ENCODE results near the gene SCO1. TPM values are rescaled to one million over a fixed set of nuclear protein-coding genes. Genes with fewer than 3 reads are reported as not detected.
"Not testable (repeated sequence)": the region's sequence is repeated elsewhere in the genome, so short reads cannot be mapped to it uniquely, and the experiment has no call there.

The SCO1 gene
- 59.4 and 62.4 TPM in 2 replicates for total RNA-seq (2014; rRNA removed; shearing (Covaris generic))
- polyA plus RNA-seq (2015; cell fraction: cytosol; rRNA removed) = 36.1 and 42.5 TPM in 2 replicates
- polyA plus RNA-seq (2015; cell fraction: nucleus; rRNA removed) = 32.5 and 33.4 TPM in 2 replicates

GRCh38 chr17:10697092-10698081, at the start of gene SCO1, which contains the start of gene ADPRM:
SCO1 (minus strand) TSS chr17:10697533; CDS start chr17:10697507, 26 bp downstream.
ADPRM (plus strand) TSS chr17:10697594; CDS start chr17:10704927, 7,333 bp downstream.
- peak; percentile 95 for DNase-seq (ENCODE audit: low read depth, low spot score)
- in situ Hi-C loops (cut with HindIII; ENCODE audit: low pct_unique_long_range_greater_than_20kb, low sequenced_read_pairs) = no loop called here

DNA sequence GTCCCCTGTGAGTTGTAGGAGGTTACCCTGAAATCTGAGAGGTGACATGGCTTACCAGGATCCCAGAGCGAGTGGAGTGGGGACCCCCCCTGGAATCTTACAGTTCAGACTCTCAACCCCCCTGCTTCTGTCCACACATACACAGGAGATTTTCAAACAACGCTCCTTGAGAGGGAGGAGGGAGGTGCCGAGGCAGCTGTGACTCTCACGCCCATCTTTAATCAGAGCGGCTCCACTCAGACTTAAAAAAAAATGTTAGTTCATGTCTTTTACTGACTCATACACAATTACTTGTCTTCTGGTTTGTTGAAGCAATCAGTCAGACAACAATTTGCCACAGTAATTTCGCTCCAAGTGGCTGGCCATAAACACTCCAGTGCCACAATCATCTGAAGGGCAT, 47.9 kb upstream of the SCO1 start:
- no peak for DNase-seq (ENCODE audit: low read depth, low spot score)
- in situ Hi-C loops (cut with HindIII; ENCODE audit: low pct_unique_long_range_greater_than_20kb, low sequenced_read_pairs) = no loop called here

DNA sequence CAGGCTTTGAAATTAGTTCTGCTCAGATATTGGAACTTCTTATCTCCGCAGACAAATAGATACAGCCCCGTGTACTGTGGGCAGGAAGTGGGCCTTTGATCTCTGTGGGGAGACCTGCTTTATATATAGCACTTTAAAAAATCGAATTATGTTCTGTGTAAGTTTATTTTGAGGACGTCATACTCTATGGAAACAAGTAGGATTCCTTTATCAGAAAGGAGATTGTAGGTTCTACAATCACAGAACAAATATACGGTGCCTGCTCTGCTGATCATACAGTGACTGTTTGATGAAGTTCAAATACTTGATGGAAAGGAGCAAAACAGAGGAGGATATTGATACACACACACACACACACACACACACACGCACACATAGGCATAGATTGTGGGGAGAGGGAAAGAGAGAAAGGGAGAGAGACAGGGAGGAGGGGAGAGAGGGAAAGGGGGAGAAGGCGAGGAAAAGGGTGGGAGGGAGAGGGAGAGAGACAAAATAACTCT, 47.2 kb upstream of the SCO1 start:
- in situ Hi-C loops (cut with HindIII; ENCODE audit: low pct_unique_long_range_greater_than_20kb, low sequenced_read_pairs) = no loop called here
- DNase-seq (ENCODE audit: low read depth, low spot score) = no peak

- in situ Hi-C loops (cut with HindIII; ENCODE audit: low pct_unique_long_range_greater_than_20kb, low sequenced_read_pairs) = no loop called here
- no peak for DNase-seq (ENCODE audit: low read depth, low spot score)
These were observed 46.1 kb upstream of the SCO1 start for GRCh38 chr17:10743316-10744009.

- in situ Hi-C loops (cut with HindIII; ENCODE audit: low pct_unique_long_range_greater_than_20kb, low sequenced_read_pairs) = no loop called here
- no peak for DNase-seq (ENCODE audit: low read depth, low spot score)
These were observed 45.1 kb upstream of the SCO1 start for GRCh38 chr17:10742431-10742830.

GRCh38 chr17:10741416-10742135, 44.2 kb upstream of the SCO1 start:
- DNase-seq (ENCODE audit: low read depth, low spot score) = no peak
- in situ Hi-C loops (cut with HindIII; ENCODE audit: low pct_unique_long_range_greater_than_20kb, low sequenced_read_pairs) = no loop called here

- in situ Hi-C loops (cut with HindIII; ENCODE audit: low pct_unique_long_range_greater_than_20kb, low sequenced_read_pairs) = no loop called here
- no peak for DNase-seq (ENCODE audit: low read depth, low spot score)
These were observed 42.1 kb upstream of the SCO1 start for GRCh38 chr17:10739386-10739785.

DNA sequence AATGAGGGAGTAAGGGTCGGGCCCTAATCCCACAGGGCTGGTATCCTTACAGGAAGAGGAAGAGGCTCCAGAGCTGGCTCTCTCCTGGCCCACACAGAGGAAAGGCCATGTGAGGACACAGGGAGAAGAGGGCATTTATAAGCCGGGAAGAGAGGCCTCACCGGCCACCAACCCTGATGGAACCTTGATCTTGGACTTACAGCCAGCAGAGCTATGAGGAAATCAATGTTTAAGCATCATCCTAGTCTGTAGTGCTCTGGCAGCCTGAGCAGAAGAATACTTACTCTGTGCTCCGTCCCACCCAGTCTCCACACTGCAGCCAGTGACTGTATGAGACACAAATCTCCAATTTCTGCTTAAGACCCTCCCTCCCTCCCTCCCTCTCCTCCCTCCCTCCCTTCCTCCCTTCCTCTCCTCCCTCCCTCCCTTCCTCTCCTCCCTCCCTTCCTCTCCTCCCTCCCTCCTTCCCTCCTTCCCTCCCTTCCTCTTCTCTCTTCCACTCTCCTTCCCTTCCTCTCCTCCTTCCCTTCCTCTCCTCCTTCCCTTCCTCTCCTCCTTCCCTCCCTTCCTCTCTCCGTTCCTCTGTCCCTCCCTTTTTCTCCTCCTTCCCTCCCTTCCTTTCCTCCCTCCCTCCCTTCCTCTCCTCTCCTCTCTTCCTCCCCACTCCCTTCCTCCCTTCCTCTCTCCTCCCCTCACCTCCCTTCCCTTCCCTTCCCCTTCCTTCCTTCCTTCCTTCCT, 41.4 kb upstream of the SCO1 start:
- in situ Hi-C loops (cut with HindIII; ENCODE audit: low pct_unique_long_range_greater_than_20kb, low sequenced_read_pairs) = no loop called here

DNA sequence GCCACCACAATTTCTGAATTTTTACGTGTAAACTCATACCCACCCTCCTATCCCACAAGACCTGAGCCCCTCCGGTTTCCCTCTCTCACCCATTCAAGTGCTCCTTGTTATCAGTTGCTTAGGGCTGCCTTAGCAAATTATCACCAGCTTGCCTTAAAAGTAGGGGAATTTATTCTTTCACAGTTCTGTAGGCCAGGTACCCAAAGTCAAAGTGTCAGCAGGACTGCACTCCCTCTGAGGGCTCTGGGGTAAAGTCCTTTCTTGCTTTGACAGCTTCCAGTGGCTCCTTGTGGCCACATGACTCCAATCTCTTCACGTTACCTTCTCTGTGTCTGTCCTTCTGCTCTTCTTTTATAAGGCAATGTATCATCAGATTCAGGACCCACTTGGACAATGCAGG, 40.4 kb upstream of the SCO1 start:
- DNase-seq (ENCODE audit: low read depth, low spot score) = no peak
- in situ Hi-C loops (cut with HindIII; ENCODE audit: low pct_unique_long_range_greater_than_20kb, low sequenced_read_pairs) = no loop called here

More for the DNA sequence above, 41.4 kb upstream of the SCO1 start:
- no peak for DNase-seq (ENCODE audit: low read depth, low spot score)

GRCh38 chr17:10737168-10737622, 39.9 kb upstream of the SCO1 start:
- in situ Hi-C loops (cut with HindIII; ENCODE audit: low pct_unique_long_range_greater_than_20kb, low sequenced_read_pairs) = no loop called here
- DNase-seq (ENCODE audit: low read depth, low spot score) = peak; percentile 84

DNA sequence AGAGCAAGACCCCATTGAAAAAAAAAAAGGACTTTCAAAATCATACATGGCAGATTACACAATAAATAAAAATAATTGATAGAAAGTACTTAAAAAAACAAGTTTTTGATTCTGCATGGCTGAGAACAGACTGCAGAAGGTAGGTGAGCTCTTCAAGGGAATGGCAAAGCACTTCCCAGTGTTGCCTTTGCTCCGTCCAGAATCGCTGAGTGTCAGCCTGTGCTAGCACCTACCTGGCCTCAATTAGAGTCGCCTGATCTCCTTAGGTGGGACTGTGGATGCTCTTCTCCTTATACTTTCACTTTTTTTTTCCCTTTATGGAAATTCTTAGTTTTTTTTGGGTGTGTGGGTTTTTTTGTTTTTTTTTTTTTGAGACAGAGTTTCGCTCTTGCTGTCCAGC, 38.5 kb upstream of the SCO1 start:
- DNase-seq (ENCODE audit: low read depth, low spot score) = no peak
- in situ Hi-C loops (cut with HindIII; ENCODE audit: low pct_unique_long_range_greater_than_20kb, low sequenced_read_pairs) = no loop called here

- in situ Hi-C loops (cut with HindIII; ENCODE audit: low pct_unique_long_range_greater_than_20kb, low sequenced_read_pairs) = no loop called here
- no peak for DNase-seq (ENCODE audit: low read depth, low spot score)
These were observed 37.9 kb upstream of the SCO1 start for GRCh38 chr17:10735251-10735650.

GRCh38 chr17:10733666-10734065, 36.3 kb upstream of the SCO1 start:
- in situ Hi-C loops (cut with HindIII; ENCODE audit: low pct_unique_long_range_greater_than_20kb, low sequenced_read_pairs) = no loop called here
- DNase-seq (ENCODE audit: low read depth, low spot score) = no peak

DNA sequence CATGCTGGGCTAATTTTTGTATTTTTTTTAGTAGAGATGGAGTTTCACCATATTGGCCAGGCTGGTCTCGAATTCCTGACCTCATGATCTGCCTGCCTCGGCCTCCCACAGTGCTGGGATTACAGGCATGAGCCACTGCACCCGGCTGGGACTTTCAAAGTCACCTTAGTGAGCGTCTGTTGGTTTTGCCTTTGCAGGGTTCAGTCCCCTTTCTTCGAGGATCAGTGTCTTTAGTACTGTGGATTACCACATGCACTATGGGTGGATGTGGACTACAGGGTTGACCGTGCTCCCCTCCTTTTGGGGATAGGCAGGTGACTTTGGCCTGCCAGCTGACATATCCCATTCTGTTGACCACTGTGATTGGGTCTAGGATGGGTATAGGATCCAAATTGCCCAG, 34.8 kb upstream of the SCO1 start:
- DNase-seq (ENCODE audit: low read depth, low spot score); in situ Hi-C loops (cut with HindIII; ENCODE audit: low pct_unique_long_range_greater_than_20kb, low sequenced_read_pairs): not testable (repeated sequence)

- no peak for DNase-seq (ENCODE audit: low read depth, low spot score)
- in situ Hi-C loops (cut with HindIII; ENCODE audit: low pct_unique_long_range_greater_than_20kb, low sequenced_read_pairs) = no loop called here
These were observed 34.1 kb upstream of the SCO1 start for GRCh38 chr17:10731408-10731879.

DNA sequence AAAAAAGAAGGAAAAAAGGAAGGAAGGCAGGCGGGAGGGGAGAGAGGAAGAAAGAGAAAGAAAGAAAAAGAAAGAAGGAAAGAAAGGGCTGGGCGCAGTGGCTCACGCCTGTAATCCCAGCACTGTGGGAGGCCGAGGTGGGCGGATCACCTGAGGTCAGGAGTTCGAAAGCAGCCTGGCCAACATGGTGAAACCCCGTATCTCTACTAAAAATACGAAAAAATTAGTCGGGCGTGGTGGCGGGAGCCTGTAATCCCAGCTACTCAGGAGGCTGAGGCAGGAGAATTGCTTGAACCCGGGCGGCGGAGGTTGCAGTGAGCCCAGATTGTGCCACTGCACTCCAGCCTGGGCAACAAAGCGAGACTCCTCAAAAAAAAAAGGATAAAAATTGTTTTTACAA, 32.9 kb upstream of the SCO1 start:
- DNase-seq (ENCODE audit: low read depth, low spot score); in situ Hi-C loops (cut with HindIII; ENCODE audit: low pct_unique_long_range_greater_than_20kb, low sequenced_read_pairs): not testable (repeated sequence)

All from SK-MEL-5 (cell line).